Amniotic stem cell (primary cell): ENCODE data around the gene OR2C1.
A peak's percentile ranks its signal among the peaks of the same experiment; 100 is the strongest.

Experiments
- DNase-seq: peaks from one replicate; lab custom pipeline; 2025; lab: John Stamatoyannopoulos, UW

Gene OR2C1

DNA sequence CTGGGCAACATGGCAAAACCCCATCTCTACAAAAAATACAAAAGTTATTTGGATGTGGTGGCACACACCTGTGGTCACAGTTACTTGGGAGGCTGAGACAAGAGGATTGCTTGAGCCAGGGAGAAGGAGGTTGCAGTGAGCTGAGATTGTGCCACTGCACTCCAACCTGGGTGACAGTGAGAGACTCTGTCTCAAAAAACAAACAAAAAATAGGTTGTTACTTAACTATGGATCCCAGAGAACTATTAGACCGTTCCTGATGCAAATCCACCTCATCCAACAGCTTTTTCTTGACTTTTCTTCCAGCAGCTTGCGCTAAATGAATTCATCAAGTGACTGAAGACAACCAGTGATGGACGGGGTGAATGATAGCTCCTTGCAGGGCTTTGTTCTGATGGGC is at the start of gene OR2C1:
OR2C1 (plus strand) TSS at position 301 of the 400 bp plus-strand sequence; CDS start at position 353, 52 bp downstream.
- DNase-seq: no peak

DNA sequence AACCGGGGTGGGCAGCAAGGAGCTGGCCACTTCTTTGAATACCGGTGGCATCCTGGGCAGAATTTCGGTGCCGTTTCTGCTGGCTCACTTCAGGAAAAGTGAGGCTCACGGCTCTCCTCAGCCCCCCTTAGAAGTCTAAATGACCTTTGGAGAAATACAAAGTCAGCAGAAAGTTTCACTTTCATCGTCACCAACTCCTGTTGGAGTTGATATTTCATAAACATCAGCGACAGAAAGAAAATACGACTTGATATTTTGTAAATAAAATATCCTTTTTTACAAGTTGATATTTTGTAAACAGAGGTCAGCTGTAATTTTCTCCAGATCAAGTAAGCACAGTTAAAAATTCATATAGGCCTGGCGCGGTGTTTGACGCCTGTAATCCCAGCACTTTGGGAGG is 49.6 kb upstream of the OR2C1 start:
- no peak for DNase-seq

DNA sequence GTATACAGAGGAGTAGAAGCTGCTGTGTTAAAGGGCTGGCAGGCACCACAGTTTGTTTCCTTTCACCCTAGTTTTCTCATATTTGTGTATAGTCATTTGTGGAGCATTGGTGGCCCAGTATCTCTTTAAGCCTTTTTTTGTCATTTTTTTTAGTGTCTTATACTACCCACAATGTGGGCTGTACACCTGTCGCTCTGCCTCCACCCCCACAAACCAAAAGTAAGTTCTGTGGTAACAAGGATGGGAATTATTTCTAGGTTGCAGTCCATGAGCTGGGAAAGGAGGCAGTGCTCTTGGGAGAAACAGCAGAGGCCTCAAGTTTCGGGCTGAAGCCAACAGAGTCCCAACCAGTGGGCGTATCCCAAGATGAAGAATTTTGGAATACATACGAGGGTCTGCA is 44.2 kb upstream of the OR2C1 start:
- DNase-seq: no peak

DNA sequence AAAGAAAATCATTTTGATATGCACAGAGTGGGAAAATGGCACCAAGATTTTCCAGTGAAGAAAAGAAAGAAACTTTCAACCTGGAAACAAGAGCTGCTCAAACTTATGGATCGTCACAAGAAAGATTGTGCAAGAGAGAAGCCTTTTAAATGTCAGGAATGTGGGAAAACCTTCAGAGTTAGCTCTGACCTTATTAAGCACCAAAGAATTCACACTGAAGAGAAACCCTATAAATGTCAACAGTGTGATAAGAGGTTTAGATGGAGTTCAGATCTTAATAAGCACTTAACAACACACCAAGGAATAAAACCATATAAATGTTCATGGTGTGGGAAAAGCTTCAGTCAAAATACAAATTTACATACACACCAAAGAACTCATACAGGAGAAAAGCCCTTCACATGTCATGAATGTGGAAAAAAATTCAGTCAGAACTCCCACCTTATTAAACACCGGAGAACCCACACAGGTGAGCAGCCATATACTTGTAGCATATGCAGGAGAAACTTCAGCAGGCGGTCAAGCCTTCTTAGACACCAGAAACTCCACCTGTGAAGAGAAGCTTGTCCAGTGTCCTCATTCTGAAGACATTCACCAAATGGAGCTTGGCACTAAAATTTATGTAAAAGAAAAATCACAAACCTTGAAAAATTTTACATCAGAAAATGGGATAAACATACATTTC is 38.2 kb upstream of the OR2C1 start:
- DNase-seq: no peak

DNA sequence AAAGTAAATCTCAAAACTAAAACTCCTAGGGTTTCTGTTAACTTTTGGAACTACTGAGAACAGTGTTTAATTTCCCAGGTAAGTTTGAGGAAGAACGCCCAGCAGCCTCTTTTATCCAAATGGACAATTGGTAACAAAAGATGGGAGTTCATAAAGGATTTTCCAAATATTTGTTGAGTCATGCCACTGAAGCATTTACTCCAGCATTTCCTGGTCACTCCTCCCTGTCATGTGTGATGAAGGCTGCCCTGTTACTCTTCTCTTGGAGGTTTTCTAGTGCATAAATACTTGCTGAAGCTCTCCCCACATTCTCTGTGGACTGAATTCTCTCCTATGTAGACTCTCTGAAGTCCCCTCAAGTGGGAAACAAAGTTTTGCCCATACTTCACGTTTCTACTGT is 33.9 kb upstream of the OR2C1 start:
- no peak for DNase-seq

DNA sequence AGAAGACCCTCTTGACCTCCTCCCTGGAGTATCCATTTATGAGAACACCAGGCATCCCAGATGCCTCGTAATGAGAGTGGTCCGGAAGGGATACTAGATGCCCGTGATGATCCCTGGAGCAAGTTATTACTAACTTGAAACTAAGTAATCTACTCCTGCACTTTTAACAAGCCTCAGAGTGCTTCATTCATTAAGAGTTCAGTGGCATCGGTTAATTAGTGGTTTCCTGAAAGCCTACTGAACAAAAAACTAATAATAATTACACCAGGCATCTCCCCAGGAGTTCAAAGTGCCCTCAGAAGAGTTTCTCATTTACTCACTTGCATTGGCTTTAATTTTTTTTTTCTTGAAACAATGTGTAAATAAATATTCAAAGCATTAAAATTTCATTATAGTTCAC is 28.2 kb upstream of the OR2C1 start:
- DNase-seq: no peak

DNA sequence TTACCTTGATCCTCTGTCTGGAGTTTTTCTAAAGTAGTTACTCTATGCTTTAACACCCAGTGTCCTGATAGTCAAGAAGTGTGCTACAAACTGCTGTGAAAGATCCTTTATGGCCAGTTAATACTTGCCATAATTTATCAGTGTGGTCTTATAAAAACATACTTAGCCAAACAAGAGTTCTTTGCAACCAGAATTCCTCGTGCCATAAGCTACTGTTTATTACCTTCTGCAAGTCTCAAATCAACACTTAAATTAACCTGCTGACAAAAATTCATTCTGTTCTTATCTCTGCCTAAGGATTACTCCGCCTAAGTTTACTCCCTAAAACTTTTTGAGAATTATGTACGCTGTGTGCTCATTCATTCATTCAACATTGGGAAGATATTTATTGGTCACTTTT is 27.6 kb upstream of the OR2C1 start:
- DNase-seq: no peak

DNA sequence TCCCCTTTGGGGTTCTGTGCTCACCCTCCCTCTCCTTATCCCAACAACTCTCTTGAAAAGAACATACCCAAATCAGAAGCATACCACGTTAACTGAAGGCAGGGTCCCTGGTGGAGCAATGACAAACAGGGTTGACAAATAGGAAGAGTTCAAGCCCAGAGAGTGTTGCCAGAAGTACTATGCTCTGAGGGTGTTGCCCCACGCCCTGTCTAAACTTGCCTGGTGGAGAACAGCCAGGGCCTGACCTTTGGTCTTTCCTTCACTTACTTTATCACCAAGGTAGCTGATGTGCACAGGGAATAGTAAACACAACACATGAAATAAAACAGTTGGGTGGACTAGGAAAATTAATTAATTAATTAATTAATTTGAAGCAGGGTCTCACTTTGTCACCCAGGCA is 27.0 kb upstream of the OR2C1 start:
- no peak for DNase-seq

DNA sequence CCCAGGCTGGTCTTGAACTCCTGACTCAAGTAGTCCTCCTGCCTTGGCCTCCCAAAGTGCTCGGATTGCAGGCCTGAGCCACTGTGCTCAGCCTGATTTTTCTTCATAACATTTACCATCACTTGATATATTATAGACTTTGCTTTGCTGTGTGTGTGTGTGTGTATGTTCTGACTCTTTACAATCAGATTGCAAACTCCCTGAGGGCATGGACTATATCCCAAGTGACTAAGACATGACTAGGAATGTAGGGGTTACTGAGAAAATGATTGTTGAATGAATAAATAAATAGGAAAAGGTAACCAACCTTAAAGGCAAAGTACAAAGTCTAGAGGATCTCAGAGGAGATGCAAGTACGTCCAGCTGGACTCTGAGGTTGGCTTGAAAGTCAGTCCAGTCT is 9.6 kb upstream of the OR2C1 start:
- no peak for DNase-seq

DNA sequence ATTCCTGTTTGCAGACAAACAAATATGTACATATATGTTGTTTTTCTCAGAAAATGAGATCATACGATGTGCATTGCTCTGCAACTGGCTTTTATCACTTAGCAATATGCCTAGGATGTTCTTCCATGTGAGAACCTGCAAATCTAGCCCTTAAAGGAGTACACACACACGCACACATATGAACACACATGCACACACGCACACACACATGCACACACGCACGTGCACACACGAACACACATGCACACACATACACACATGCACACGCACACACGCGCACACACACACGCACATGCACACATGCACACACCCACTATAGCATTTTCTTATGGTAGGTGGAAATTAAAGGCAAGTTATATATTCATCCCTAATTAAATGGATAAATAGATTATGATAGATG is 8.1 kb upstream of the OR2C1 start:
- no peak for DNase-seq

DNA sequence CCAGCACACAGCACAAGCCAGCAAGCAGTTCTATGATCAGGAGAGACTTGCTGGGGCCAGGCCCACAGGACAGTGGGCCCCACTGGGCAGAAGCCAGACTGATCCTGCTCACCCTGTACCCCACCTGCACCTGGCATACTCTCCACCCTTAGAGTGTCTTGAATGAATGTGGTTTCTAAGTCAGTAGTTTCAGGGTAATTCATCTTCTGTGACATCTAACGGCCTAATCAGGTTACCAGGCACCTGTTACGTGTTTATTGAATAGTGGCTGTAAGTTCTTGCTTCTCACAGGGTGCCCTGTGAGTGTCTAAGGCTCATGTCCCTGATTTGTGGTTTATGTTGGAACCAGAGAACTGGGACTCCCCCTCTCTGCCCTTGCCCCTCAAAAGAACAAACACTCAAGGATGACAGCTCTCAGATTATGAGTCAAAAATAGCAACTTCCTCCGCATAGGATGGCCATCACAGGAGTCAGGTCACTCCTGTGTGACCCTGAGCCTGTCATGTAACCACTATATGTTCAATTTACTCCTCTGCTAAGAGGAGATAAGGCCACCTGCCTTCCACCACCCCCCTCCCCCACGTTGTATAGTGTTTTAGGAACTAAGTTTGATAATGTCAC is 7.0 kb upstream of the OR2C1 start:
- no peak for DNase-seq

DNA sequence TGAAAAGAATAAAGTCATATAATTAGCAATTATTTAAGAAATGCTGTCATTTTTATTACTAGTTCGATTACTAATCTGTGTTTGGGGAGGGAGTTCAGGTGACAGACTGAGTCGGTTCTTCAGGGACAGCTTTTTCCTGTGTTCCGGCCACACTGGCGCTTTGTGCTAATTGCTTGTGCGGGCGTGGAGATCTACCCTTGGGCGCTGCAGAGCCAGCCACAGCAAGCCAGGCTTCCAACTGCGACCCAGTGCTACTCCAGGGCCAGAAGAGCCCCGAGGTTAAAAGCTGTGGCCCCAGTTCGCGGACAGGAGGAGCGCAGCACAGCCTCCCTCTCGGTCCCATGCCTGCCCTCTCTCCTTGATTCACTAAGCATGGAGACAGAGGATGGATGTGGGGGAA is 6.5 kb upstream of the OR2C1 start:
- DNase-seq: no peak

DNA sequence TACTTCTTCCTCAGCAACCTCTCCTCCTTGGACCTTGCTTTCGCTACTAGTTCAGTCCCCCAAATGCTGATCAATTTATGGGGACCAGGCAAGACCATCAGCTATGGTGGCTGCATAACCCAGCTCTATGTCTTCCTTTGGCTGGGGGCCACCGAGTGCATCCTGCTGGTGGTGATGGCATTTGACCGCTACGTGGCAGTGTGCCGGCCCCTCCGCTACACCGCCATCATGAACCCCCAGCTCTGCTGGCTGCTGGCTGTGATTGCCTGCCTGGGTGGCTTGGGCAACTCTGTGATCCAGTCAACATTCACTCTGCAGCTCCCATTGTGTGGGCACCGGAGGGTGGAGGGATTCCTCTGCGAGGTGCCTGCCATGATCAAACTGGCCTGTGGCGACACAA is 429 bp downstream of the OR2C1 start:
- no peak for DNase-seq

DNA sequence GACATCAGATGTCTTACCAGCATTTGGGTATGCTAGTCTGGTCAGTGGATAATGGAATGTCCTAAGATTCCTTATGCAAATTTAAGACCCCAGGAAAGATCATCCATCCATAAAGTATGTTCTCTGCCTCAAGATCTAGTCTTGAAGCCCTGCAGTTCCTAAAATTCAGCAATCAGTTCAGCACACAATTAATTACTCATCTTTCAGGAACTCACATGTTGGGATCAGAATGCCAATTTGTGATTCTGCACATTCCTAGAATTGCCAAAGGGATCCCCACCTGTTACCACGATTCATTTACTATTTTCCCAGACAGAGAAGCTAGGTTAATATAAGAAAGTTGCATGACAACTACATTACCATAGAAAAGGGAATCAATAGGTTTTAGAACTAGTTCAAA is 3.2 kb downstream of the OR2C1 start:
- no peak for DNase-seq

DNA sequence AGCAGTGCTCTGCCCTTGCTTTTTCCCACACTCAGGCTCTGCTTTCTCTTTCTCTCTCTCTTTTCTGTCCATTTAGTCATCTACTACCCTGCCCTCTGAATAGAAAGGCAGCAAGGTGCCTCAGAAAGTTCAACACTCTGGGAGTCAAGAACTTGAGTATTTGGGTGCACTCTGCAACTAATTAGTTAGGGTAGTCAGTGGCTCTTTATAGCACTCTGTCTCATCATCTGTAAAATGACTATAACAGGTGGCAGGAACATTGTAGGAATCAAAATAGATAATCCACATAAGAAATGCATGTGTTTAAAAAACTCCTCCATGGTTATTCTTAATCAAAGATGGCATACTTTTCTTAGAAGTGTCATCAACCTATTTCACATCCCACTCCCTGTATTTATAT is 7.2 kb downstream of the OR2C1 start:
- DNase-seq: no peak

DNA sequence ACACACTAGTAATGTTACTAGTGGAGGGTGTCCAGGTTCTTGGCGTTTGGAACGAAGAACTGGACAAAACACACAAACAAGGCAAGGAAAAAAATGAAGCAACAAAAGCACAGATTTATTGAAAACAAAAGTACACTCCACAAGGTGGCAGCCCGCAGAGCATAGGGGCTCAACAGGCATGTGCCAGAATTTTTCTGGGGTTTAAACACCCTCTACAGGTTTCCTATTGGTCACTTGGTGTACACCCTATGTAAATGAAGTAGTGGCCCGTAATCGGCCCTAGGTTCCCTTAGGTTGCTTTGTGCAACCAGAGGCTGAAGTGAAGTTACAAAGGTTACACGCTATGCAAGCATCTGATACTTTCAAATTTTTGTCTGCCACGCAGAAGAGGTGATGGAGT is 8.1 kb downstream of the OR2C1 start:
- DNase-seq: no peak

DNA sequence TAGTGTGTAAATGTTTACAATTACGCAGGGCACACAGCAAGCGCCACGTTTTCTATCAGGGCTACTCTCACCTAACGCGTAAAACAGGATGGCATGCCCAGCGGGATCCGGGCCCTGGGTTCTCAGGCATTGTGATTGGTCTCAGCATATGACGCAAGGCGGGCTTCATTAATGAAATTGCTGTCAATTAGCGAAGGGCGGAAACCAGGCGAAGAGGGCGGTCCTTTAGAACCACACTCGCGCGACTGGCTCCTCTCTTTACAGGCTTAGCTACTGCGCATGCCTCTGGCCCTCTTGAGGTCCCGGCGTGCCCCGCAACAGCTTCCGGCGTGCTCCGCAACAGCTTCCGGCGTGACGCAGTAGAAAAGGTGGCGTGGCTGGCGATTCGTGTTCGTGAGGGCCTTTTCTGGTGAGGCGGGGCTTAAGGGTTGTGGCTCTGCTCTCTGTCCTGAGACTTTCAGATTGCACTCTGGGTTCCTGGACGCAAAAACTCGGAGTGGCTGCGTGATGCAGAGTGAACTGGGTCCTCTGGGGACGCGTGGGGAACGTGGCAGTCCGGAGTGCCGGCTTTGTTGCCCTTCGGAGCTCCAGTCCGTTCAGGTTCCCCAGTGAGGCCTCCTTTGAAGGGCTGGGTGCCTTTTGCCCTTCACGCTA is 9.2 kb downstream of the OR2C1 start:
- DNase-seq: peak; percentile 95

DNA sequence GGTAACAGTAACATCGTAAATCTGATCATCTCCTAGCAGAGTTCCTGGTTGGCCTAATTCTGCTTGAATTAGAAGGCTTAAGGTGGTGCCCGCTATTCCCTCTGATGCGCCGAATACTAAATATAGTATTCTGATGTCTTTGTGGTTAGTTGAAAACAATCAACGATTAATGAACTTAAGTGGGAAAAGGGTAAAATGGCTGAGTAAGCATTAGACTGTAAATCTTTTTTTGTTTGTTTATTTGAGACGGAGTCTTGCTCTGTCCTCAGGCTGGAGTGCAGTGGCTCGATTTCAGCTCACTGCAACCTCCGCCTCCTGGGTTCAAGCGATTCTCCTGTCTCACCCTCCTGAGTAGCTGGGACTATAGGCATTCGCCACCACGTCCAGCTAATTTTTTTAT is 13.4 kb downstream of the OR2C1 start:
- DNase-seq: no peak

DNA sequence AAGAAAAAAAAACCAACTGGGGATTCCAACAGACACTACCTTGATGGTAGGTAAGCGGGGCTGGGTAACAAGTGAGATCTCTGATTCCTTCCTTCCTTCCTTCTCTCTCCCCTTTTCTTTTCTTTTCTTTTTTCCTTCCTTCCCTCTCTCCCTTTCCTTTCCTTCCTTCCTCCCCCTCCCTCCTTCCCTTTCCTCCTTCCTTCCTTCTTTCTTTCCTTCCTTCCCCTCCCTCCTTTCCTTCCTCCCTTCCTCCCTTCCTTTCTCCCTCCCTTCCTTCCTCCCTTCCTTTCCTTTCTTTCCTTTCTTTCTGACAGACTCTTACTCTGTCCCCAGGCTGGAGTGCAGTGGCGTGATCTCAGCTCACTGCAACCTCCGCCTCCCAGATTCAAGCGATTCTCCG is 20.0 kb downstream of the OR2C1 start:
- DNase-seq: no peak

DNA sequence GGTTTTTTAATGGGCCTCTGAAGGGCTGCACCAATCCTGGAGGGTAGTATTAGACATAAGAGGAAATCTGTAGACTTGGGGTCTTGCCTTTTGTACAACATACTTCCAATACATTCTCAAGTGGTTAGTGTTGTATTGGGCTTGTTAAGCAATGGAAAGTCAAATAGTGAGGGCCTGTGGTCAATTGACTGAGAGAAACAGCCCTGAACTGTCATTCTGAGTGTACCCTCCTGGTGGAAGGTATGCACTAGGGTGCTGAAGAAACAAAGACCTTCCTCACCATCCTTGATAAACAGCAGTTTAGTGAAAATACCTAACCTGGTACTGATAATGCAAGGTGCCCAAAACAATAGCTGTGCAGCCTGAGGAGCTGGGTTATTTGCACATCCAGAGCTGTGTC is 22.2 kb downstream of the OR2C1 start:
- no peak for DNase-seq

DNA sequence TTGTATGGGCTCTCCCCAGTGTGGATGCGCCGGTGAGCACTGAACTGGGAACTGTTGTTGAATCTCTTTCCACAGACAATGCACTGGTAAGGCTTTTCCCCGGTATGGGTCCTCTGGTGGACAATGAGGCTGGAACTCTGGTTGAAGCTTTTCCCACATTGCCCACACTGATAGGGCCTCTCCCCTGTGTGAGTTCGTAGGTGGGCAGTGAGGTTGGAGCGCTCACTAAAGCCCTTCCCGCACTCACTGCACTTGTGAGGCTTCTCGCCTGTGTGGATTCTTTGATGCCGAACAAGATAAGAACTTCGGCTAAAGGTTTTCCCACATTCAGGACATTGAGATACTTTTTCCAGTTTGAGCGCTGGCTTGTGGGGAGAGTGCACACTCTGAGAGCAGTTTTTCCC is 27.4 kb downstream of the OR2C1 start:
- DNase-seq: no peak

DNA sequence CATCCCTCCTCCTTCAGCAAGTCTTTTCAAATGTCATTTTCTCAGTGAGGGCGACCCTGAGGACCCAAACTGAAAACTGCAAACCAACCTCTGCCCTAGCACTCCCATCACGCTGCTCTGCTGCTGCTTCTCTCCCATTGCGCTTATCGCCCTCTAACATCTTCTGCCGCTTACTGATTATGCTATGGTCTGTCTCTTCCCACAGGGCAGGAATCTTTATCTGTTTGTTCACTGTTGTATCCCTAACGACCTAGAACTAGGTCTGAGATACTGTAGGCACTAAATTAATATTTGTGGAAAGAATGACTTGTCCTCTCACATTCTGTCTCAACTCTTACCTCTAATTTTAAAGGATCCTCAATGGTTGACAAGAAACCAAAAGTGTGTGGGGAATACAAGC is 32.6 kb downstream of the OR2C1 start:
- no peak for DNase-seq

DNA sequence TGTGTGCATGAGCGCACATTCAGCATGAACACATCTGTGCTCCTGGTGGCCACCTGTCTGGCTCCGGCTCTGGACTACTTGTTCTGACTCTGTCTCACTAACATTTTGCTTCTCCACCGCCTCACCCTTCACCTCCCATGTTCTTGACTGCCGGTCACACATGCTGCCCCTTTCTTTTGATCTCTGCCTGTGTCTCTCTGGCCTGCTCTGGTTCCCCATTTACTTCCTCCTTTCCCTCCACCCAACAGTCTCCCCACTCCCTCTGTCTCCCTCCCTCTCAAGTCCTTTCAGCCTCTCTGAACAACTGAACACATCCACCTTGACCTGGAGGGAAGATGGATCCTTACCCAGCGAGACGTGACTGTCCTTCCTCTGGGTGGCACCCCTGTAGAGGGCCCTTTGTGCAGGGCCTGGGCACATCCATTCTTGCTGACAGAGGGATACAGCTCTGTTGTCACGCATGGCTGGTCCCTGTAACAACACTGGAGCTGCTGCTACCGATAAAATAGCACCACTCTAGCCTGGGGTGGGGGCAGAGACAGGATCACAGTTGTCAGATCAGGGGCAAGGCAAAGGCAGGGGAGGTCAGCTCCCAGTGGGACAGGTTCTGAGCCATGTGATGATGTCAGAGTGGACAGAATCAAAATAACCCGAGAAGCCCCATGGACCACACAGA is 34.1 kb downstream of the OR2C1 start:
- DNase-seq: no peak
